Measurements from ENCODE around the gene HS3ST4. TPM values are rescaled to one million over a fixed set of nuclear protein-coding genes. Genes with fewer than 3 reads are reported as not detected.

Gene HS3ST4
- total and polyA plus RNA-seq, 2 donors (not counting 1 experiment from before 2014, with no cell fraction given), result not detected

GRCh38 chr16:26118575-26118974 lies 426.8 kb downstream of the HS3ST4 start:
- Histone ChIP-seq H2AFZ (ENCODE audit: low read length) (no peak overlapping the region), H3K9me3 (ENCODE audit: control insufficient read depth, insufficient read depth, low read depth, low read length) (no peaks in the 10 kb centered on the region), H3K27me3 (ENCODE audit: control insufficient read depth, insufficient read depth, low read length) (no peaks in the 10 kb centered on the region), H3K4me2 (ENCODE audit: extremely low read depth, insufficient read depth, low read length) (no peak overlapping the region), H3K27ac (ENCODE audit: insufficient read depth, low read length) (no peak overlapping the region), H3K9ac (ENCODE audit: insufficient read depth, low read length) (no peak overlapping the region), H3K36me3 (ENCODE audit: control insufficient read depth, insufficient read depth, low read length) (no peaks in the 10 kb centered on the region), H3K4me1 (ENCODE audit: control insufficient read depth, extremely low read depth, insufficient read depth, low read length) (no peaks in the 10 kb centered on the region), H4K20me1 (ENCODE audit: control insufficient read depth, extremely low read depth, insufficient read depth, low read length) (no peaks in the 10 kb centered on the region), H3K79me2 (ENCODE audit: control insufficient read depth, insufficient read depth, low read length) (no peaks in the 10 kb centered on the region), H3K4me3 (replicated peaks in 1 of 4; ENCODE audit: control extremely low read depth in 1 of 4, insufficient read depth in 1 of 4, low read depth in 3 of 4, low read length in 4 of 4) (no peak overlapping the region)
- no peak for DNase-seq (ENCODE audit: low read depth in 2 of 2)
- no peak for TF ChIP-seq EZH2 (IDR thresholded peaks at IDR 0.05; ENCODE audit: low read length, missing control alignments)
- no peak for TF ChIP-seq CTCF (conservative IDR thresholded peaks at IDR 0.05 in 1 of 2, IDR thresholded peaks at IDR 0.05 in 1 of 2; ENCODE audit: low read depth in 1 of 2, low read length in 2 of 2)

GRCh38 chr16:26120729-26121128 lies 429.0 kb downstream of the HS3ST4 start:
- H3K9me3 ChIP-seq (ENCODE audit: control insufficient read depth, insufficient read depth, low read depth, low read length), result no peaks in the 10 kb centered on the region
- DNase-seq (ENCODE audit: low read depth in 2 of 2), result no peak
- H4K20me1 ChIP-seq (ENCODE audit: control insufficient read depth, extremely low read depth, insufficient read depth, low read length), result no peaks in the 10 kb centered on the region
- TF ChIP-seq EZH2 (IDR thresholded peaks at IDR 0.05; ENCODE audit: low read length, missing control alignments) (no peak), CTCF (conservative IDR thresholded peaks at IDR 0.05 in 1 of 2, IDR thresholded peaks at IDR 0.05 in 1 of 2; ENCODE audit: low read depth in 1 of 2, low read length in 2 of 2) (no peak)
- no peak overlapping the region for H3K9ac ChIP-seq (ENCODE audit: insufficient read depth, low read length)
- no peaks in the 10 kb centered on the region for H3K4me1 ChIP-seq (ENCODE audit: control insufficient read depth, extremely low read depth, insufficient read depth, low read length)
- no peak overlapping the region for H2AFZ ChIP-seq (ENCODE audit: low read length)
- no peak overlapping the region for H3K4me2 ChIP-seq (ENCODE audit: extremely low read depth, insufficient read depth, low read length)
- no peaks in the 10 kb centered on the region for H3K79me2 ChIP-seq (ENCODE audit: control insufficient read depth, insufficient read depth, low read length)
- H3K27ac ChIP-seq (ENCODE audit: insufficient read depth, low read length), result no peak overlapping the region
- H3K4me3 ChIP-seq (replicated peaks in 1 of 4; ENCODE audit: control extremely low read depth in 1 of 4, insufficient read depth in 1 of 4, low read depth in 3 of 4, low read length in 4 of 4), result no peak overlapping the region
- no peaks in the 10 kb centered on the region for H3K36me3 ChIP-seq (ENCODE audit: control insufficient read depth, insufficient read depth, low read length)
- H3K27me3 ChIP-seq (ENCODE audit: control insufficient read depth, insufficient read depth, low read length), result no peaks in the 10 kb centered on the region

DNA sequence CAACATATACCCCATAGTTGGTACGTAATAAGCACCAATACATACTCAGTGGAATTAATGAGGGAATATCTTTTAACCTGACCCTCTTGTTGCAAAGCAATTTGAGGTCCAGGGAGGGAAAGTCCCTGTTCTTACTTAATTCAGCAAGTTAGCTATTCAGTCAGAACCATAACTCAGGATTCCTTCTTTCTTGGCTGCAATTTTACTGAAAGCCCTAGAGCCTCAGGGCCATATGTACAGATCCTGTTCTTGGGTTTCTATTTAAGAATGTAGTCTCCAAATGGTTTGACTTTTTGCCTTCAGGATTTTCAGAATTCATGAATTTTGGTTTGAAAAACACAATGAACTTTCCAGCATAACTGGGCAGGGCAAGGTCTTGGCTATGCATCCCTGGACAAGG lies 436.5 kb downstream of the HS3ST4 start:
- Histone ChIP-seq H3K79me2 (ENCODE audit: control insufficient read depth, insufficient read depth, low read length) (no peaks in the 10 kb centered on the region), H3K36me3 (ENCODE audit: control insufficient read depth, insufficient read depth, low read length) (no peaks in the 10 kb centered on the region), H4K20me1 (ENCODE audit: control insufficient read depth, extremely low read depth, insufficient read depth, low read length) (no peaks in the 10 kb centered on the region), H3K4me2 (ENCODE audit: extremely low read depth, insufficient read depth, low read length) (no peak overlapping the region), H2AFZ (ENCODE audit: low read length) (no peak overlapping the region), H3K9ac (ENCODE audit: insufficient read depth, low read length) (no peak overlapping the region), H3K9me3 (ENCODE audit: control insufficient read depth, insufficient read depth, low read depth, low read length) (no peaks in the 10 kb centered on the region), H3K27me3 (ENCODE audit: control insufficient read depth, insufficient read depth, low read length) (no peaks in the 10 kb centered on the region), H3K4me3 (replicated peaks in 1 of 4; ENCODE audit: control extremely low read depth in 1 of 4, insufficient read depth in 1 of 4, low read depth in 3 of 4, low read length in 4 of 4) (no peak overlapping the region), H3K27ac (ENCODE audit: insufficient read depth, low read length) (no peak overlapping the region), H3K4me1 (ENCODE audit: control insufficient read depth, extremely low read depth, insufficient read depth, low read length) (no peaks in the 10 kb centered on the region)
- DNase-seq (ENCODE audit: low read depth in 2 of 2), result no peak
- TF ChIP-seq EZH2 (IDR thresholded peaks at IDR 0.05; ENCODE audit: low read length, missing control alignments) (no peak), CTCF (conservative IDR thresholded peaks at IDR 0.05 in 1 of 2, IDR thresholded peaks at IDR 0.05 in 1 of 2; ENCODE audit: low read depth in 1 of 2, low read length in 2 of 2) (no peak)
